SK-N-SH (cell line): ENCODE data around the gene TMEM129.

Source experiments
- CTCF ChIP-seq: fragments of 200-600 bp; sonication (generic); IDR thresholded peaks from 2 replicates; pipeline ENCODE4 v1.6.1; 2017; ENCODE audit warnings: antibody characterized with exemption, mild to moderate bottlenecking, moderate library complexity
- EP300 ChIP-seq, 2 experiments: IDR thresholded peaks; 2 replicates each; pipeline versions ENCODE4 v1.4.0 to v1.6.1; 2012; ENCODE audit warnings: borderline replicate concordance in 1 of 2, low read depth in 1 of 2, low read length in 1 of 2
- POLR2AphosphoS5 ChIP-seq: IDR thresholded peaks from 2 replicates; pipeline ENCODE4 v1.6.1; 2012; ENCODE audit warnings: low read depth, low read length
- RAD21 ChIP-seq: IDR thresholded peaks from 2 replicates; pipeline ENCODE4 v1.6.1; 2012; ENCODE audit warnings: mild to moderate bottlenecking, low read length

- TF ChIP-seq CTCF = no peak
- TF ChIP-seq RAD21 = no peak
- no peak for TF ChIP-seq POLR2AphosphoS5
- no peak for TF ChIP-seq EP300 (IDR thresholded peaks at IDR 0.05; ENCODE audit: borderline replicate concordance in 1 of 2, low read depth in 1 of 2, low read length in 1 of 2)
Measured at GRCh38 chr4:1768367-1769034, 47.4 kb upstream of the TMEM129 start.
